Stimulated activated CD4-positive, alpha-beta T cell treated with anti-CD3 and anti-CD28 coated beads, TNF-alpha, amount 100 ng/mL, for 4 hours (primary cell): ENCODE measurements around the gene NME7.
"Not testable (repeated sequence)": the region's sequence is repeated elsewhere in the genome, so short reads cannot be mapped to it uniquely, and the experiment has no call there.

Experiments used
- DNase-seq, 3 experiments: peaks; one replicate each; pipeline ENCODE4 v3.0.0-alpha.2; 2020; ENCODE audit warnings: low read depth in 3 of 3

Gene NME7

DNA sequence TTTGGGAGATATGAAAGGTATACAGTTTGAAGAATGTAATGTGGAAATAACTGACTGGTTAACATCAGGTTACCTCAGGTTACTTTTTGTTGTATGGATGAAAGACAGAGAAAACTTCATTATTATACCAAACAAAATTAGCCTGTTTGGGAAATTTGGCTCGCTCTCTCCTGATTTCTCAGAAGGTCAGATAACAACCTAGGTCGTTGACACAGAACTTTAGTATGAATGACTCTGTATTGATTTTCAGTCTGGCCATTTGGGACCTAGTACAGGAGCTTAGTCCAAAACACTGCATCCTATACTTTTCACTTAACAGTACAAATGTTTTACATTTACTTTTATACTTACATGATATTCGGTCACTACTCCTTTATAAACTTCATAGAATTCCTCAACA is 132.8 kb downstream of the NME7 start:
- DNase-seq, result no peak

DNA sequence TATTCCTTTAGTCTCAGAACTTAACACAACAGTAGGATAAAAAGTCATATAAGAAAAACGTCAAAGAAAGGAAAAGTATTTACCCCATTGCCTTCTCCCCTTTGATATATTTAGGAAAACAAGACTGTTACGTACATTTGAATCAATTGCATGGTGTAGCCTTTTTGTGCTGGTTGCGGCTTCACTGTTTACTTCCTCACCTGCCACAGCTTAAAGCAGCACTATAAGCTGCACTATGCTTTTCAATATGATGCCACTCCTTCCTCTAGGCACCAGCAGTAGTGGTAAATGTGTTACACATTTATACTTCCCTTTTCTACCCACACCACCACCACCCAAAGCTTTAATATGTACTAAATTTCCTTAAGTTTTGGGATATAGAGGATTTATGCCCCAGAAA is 150.0 kb downstream of the NME7 start:
- no peak for DNase-seq

GRCh38 chr1:169214598-169214997 is 153.0 kb downstream of the NME7 start:
- DNase-seq, result no peak

- DNase-seq, result no peak
Observed at GRCh38 chr1:169212088-169212487, 155.5 kb downstream of the NME7 start.

DNA sequence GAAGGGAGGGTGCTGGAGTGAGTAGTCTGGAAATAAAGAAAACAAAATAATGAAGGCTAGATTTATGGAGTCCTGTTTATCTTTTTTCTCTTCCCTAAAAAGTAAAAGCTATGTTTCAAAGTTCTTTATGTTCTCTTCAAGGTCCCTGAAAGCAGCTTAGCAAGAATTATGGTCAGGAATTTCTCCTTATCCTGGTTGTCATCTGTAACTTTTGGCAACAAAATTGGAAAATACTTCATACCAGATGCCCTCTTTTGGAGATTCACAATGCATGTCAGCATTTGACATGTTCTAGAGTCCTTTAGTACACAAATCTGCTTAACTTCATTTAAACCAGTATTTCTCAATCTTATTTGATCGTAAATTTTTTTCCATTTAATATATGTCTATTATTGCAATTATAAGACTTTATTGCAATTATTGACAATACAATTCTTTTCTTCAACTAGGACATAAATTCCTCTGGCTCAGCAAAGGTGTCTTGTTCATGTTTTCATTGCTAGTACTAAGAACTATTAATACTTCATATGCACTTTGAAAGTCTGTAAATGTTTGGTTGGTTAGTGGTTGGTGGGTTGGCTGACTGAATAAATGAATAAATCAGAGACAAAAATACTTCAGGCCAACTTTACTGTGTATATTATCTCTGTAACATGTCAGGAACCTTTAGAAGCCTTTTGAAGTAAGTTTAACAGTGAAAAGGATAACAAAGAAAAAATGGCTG is 159.6 kb downstream of the NME7 start:
- no peak for DNase-seq

- DNase-seq, result no peak
Observed at GRCh38 chr1:169204157-169204556, 163.4 kb downstream of the NME7 start.

- DNase-seq, result no peak
Observed at GRCh38 chr1:169202791-169203665, 164.6 kb downstream of the NME7 start.

DNA sequence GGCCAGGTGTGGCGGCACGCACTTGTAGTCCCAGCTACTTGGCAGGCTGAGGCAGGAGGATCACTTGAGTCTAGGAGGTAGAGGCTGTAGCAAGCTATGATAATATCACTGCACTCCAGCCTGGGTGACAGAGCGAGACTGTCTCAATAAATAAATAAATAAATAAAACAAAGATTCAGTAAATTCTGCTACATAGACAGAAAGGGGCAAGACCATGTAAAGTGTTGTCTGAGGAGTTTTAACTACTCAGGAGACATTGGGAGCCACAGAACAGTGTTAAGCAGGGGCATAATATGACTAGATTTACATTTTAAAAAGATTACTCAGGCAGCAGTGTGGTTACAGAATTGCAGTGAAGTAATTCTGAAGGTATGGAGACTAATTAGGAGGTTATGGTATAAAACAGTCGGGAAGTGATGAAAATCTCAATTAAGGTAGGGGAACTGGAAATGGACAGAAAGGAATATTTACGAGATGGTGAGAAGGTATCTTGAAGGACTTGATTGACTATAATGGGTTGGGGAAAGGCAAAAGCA is 166.4 kb downstream of the NME7 start:
- DNase-seq, result no peak

DNA sequence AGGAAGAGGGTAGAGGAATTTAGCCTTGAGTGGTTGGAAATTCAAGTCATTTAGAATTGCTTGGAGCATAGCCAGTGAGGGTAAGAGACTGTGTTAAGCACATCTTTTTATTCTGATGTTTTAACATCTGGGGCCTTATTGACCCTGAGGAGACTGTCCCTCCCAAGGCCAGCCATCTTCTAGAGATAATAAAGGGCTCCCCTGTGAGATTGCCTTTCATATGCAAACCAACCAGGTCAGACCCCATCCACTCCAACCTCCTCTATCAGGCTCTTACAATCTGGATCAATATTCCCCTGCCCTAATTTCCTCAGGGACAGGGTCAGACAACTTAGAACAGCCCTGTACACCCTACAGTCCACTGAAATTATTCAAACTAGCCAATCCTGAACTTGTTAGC is 167.3 kb downstream of the NME7 start:
- no peak for DNase-seq

- no peak for DNase-seq
Observed at GRCh38 chr1:169196581-169196980, 171.0 kb downstream of the NME7 start.

- DNase-seq, result no peak
Observed at GRCh38 chr1:169196161-169196560, 171.4 kb downstream of the NME7 start.

DNA sequence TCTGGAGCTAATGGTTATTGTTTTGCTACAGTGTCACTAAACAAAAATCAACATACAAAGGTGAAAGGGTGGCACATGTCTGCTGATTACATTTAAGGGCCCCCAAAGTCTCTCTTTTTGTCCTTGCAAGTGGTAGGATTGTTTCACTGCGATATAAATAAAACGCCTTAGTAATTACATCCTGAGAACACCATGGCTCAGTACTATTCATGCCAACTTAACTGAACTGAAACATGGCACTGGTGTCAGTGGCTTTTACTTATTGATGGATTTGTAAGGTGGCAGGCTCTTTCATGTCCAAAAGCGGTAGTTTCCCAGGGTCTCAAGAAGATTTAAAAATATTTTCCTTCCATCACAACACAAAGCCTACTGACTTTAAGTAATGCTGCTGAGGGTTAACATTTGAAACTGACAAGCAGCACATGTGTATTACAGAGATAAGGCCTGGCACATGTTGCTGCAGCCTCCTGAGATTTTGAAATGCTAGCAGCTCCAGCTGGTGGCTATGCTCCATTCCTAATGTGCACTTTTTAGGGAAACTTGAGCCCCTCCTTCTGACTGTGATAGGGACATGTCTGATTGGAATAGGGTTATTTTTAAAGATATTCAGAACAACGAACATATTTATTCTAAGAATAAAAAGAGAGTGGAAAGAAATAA is 174.3 kb downstream of the NME7 start:
- no peak for DNase-seq

DNA sequence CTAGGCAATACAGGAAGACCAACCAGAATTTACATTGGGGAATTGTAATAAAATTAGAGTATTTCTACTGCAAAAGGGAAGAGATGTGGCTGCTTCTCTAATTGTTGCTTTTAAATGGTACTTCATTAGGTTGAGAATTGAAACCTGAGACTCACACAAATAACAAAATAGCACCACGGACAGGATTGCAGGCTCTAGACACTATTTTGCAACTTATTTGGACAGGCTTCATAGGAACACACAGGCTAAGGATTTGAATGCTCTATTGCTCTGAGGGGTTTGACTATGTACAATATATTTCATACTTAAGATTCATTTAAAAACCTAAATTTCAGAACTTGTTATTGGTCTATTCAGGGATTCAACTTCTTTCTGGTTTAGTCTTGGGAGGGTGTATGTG is 181.5 kb downstream of the NME7 start:
- no peak for DNase-seq

DNA sequence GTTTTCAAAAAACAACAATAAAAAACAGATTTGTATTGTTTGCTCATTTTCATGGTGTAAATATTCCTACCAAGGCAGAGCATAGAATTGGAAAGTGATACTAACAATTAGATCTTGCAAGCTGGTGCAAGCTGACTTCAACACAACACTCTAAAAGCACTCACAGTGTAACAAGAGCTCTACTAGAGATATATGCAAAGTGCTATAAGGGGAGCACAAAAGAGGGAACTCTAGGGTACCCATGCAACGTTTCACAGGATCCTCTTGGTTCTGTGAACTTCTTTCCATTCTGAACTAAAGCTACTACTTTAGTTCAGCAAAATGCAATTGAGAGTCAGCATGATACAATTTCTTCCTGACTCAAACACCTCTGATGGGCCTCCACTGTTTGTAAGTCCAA is 182.8 kb downstream of the NME7 start:
- no peak for DNase-seq

- DNase-seq, result no peak
Observed at GRCh38 chr1:169180174-169180573, 187.4 kb downstream of the NME7 start.

DNA sequence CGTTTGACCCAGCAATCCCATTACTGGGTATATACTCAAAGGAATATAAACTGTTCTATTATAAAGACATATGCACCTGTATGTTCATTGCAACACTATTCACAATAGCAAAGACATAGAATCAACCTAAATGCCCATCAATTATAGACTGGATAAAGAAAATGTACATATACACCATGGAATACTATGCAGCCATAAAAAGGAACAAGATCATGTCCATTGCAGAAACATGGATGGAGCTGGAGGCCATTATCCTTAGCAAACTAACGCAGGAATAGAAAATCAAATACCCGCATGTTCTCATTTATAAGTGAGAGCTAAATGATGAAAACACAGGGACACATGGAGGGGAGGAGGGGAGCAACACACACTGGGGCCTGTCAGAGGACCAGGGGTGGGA is 188.2 kb downstream of the NME7 start:
- not testable (repeated sequence) for DNase-seq

GRCh38 chr1:169175461-169175860 is 192.1 kb downstream of the NME7 start:
- DNase-seq, result no peak

DNA sequence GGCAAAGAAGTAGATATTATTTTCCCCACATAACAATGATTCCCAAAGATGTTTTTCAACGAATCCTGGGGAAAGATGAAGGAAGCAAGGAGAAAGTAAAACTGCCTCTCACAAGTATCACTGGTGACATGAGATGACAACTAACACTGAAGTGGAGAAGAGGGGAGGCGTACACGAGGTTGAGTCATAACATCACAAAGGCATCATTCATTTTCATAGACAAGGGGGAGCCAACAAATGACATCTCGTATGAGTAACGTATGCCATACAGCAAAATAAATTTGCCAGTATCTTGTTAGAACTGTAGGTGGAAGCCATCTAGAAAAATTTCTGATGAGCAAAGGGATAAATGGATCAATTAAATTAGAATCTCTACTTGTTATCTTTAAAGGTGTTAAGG is 204.5 kb downstream of the NME7 start:
- no peak for DNase-seq

DNA sequence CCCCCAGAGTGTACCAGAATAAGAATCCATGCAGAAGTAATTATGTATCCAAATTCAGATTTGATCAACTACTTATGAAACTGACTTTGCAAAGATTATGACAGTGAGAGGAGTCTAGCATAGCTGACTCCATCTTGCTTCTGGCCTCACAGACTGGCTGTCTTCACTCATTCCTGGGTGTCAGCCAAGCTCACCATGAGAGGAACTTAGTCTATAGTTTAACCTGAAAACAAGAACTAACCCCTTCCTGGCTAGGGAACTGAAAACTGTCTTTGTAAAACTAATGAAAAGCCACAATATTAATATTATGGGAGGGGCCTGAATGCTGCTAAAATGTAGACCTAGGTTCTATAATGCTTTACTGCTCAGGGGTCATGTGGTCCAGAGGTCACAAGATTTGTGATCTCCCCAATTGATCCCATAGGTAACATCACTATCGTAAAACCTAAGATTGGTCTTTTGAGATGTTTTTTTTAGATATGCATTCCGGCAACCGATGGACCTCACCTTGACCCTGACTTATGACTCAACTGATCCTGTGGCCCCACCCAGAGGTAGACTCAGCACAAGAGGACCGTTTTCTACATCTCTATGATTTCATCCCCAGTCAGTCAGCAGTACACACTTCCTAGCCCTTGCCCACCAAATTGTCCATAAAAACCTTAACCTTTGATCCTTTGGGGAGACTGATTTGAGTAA is 206.0 kb downstream of the NME7 start:
- no peak for DNase-seq

- DNase-seq, result no peak
Observed at GRCh38 chr1:169160845-169161495, 206.6 kb downstream of the NME7 start.

GRCh38 chr1:169156580-169156979 is 211.0 kb downstream of the NME7 start:
- no peak for DNase-seq
